Activated CD8-positive, alpha-beta memory T cell treated with anti-CD3 and anti-CD28 coated beads, Interleukin-2, amount 50 U/mL, for 48 hours (primary cell): ENCODE results near the gene ADIPOQ.
"Not testable (repeated sequence)": the region's sequence is repeated elsewhere in the genome, so short reads cannot be mapped to it uniquely, and the experiment has no call there.

ENCODE experiments used
- DNase-seq: peaks from one replicate; pipeline ENCODE4 v3.0.0-alpha.2; 2020

The ADIPOQ gene

DNA sequence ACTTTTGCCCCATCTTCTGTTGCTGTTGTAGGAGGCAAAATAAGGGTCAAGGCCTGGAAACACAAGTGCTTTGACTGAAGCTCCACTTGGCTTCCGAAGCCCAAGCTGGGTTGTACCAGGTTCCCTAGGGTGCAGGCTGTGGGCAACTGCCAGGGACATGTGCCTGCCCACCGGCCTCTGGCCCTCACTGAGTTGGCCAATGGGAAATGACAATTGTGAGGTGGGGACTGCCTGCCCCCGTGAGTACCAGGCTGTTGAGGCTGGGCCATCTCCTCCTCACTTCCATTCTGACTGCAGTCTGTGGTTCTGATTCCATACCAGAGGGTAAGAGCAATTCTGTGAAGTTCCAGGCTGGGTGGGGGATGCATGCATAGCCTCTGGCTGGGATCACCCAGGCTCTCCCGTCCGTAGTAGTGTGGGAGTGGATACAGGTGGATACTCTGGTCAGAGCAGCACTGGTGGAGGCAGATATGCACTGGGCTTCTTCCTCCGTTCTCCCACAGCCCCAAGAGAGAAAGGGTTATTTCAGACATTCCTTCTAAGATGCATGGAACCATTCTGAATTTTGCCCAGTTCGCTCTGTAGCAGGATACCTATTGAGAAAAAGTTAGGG, at the start of gene ADIPOQ:
TSS of gene ADIPOQ (plus strand) at position 285 of the 613 bp plus-strand sequence. CDS start 10,349 bp downstream, outside the sequence.
- DNase-seq: no peak

DNA sequence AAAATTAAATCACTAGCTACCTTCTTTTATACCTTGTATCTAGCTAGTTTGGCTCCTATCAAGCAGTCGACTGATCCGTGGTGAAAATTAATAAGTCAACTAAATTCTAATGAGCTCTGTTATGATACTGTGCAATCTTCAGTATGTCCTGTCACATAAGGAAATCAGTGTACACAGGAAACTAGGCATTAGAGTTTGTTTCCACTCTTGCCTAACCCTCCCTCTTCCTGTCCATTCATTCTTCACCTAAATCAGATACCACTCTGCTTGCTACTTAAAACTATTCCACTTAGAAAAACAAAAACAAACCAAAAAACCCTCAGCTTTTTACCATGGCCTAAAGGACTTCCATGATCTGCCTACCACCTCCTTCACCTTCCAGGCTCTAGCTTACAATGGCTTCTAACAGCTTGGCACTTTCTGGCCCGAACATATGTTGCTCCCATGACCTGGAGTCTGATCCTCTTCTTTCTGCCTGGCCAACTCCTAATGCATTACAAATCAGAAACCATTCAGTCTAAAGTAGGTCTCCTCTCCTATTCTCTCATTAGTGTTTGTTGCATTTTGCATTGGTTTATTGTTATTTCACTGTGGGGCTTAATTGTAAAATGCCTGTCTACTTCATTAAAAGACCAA, 44.2 kb upstream of the ADIPOQ start:
- no peak for DNase-seq

DNA sequence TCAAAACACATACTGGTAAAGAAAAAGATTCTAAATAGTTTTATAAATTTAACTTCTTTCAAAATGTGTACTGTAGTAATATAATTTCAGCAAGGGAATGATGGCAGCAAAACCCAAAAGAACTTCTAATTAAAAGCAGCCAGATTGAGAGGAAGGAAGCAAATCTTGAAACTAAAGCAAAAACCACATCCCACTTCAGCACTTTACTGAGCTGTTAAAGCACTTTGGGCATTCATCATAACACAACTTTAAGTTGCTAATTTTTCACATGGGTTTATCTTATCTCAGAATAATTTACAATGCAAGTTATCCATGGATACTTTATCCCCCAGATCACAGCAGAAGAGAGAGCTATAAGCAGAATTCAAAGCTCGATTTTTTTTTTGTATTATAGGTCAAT, 42.2 kb upstream of the ADIPOQ start:
- no peak for DNase-seq

DNA sequence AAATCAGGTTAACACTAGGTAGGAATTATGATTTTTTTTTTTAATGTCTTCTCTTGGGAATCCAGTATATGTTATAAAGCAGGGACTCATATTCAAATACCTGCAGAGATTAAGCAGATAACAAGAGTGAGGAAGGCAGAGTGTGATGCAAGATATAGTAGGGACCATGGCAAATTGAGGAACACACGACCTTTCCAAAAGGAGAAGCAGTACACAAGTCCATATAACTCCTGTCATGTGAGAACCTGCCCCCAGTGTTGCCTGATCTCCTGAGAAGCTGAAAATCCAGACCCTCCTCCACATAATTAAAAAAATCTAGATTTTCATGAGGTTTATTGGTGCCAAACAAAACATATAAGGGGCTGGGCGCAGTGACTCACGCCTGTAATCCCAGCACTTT, 39.8 kb upstream of the ADIPOQ start:
- DNase-seq: no peak

DNA sequence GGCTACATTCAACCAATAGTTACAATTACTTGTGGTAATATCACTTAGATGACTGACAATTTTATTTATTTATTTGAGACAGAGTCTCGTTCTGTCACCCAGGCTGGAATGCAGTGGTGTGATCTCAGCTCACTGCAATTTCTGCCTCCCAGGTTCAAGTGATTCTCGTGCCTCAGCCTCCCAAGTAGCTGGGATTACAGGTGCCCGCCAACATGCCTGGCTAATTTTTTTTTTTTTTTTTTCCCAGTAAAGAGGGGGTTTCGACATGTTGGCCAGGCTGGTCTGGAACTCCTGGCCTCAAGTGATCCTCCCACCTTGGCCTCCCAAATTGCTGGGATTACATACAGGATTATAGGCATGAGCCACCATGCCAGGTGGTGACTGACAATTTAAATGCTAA, 39.1 kb upstream of the ADIPOQ start:
- not testable (repeated sequence) for DNase-seq

DNA sequence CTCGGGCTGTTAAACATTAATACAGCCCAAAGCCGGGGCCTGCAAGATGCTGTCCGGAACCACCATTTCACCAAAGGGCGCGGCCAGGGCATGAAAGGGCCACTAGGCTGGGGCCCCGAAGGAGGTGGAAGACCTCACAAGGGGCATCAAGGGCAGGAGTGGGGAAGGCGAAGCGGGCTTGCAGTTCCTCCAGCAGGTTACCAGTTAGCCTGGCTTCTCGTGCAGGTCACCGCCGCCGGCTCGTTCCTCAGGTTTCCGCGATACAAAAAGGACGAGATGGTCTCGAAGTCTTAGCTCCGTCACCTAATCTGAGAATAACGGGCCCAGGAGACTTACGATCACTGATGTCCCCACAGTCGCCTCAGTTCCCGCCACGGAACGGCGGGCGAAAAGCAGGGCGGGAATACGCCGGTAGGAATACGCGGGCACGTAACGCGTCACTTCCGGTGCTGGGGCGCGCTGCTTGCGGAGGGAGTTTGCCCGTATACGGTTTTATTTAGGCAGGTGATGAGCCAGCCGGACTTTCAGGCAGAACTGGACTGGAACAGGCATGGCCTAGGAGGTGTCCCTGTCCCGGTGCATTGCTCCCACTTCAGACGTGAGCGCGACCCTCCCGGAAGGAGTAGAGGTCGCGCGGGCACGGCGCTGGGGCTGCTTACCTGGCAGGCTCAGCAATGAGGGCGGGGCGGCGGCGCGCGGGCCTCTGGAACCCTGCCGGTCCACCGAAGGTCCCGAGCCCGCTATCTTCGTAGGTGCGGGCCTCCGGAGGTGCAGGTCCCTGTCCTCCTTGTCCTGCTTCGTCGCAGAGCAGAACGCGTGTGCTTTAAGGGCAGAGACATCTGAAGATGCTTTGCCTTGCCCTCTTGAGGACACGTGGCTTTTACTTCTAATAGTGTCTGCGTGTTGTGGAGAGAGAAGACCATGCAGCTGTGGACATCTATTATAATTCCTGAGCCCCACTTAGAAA, 36.1 kb upstream of the ADIPOQ start, which contains the start of gene RFC4:
TSS of gene RFC4 (minus strand) at position 394 of the 967 bp plus-strand sequence. CDS start 1,769 bp downstream, outside the sequence.
- peak; percentile 94 for DNase-seq

DNA sequence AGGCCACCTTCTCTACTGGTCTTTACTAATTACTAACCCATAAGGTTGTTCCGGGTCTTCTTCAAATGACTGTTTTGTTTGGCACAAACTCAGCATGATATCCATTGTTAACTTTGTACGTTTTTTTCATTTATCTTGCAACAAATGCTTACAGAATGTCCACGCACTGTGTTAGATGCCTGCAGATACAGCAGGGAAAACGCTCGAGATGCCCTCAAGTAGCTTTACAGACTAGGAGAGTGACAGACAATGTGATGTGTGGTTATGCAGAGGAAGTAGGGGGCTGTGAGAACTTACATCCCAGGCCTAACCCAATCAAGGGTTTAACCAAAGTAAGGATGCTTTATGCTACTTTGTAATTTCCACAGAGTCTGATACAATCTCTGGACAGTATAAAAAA, 35.3 kb upstream of the ADIPOQ start:
- DNase-seq: no peak

DNA sequence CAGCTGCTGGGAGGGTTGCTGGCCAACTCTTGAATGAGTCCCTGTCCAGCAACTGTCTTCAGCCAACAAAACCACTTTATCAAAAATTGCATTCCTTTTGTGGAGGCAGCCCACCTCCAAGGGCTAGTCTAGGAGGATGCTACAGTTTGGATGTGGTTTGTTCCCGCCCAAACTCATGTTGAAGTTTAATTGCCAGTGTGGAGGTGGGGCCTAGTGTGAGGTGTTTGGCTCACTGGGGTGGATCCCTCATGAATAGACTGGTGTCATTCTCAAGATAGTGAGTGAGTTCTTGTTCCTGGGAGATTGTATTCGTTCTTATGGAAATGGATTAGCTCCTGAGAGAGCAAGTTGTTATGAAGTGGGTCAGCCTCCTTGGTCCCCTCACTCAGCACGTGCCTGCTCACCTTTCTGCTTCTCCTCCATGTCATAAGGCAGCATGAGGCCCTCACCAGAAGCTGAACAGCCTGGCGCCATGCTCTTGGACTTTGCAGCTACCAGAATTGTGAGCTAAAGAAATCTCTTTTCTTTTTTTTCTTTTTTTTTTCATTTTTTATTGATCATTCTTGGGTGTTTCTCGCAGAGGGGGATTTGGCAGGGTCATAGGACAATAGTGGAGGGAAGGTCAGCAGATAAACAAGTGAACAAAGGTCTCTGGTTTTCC, 32.0 kb upstream of the ADIPOQ start:
- DNase-seq: no peak

DNA sequence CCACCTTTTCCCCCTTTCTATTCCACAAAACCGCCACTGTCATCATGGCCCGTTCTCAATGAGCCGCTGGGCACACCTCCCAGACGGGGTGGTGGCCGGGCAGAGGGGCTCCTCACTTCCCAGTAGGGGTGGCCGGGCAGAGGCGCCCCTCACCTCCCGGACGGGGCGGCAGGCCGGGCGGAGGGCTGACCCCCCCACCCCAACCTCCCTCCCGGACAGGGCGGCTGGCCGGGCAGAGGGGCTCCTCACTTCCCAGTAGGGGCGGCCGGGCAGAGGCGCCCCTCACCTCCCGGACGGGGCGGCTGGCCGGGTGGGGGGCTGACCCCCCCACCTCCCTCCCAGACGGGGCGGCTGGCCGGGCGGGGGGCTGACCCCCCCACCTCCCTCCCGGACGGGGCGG, 31.2 kb upstream of the ADIPOQ start:
- not testable (repeated sequence) for DNase-seq

DNA sequence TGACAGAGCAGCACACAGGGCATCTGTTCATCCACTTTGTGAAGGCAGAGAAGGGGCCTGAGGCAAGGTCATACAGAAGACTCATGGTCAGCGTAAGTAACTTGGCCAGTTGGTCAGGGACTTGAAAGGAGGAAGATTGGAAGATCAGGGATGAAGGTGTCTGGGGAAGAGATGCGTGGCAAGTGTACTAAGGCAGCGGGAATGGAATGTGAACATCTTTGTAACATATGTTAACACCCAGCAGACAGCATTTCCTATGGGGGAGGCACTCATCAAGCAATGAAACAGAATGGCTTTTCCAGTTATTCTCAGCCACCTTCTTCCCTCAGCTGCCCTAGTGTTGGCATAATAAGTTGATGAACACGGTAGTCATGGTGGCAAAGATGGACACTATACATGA, 28.4 kb upstream of the ADIPOQ start:
- no peak for DNase-seq

DNA sequence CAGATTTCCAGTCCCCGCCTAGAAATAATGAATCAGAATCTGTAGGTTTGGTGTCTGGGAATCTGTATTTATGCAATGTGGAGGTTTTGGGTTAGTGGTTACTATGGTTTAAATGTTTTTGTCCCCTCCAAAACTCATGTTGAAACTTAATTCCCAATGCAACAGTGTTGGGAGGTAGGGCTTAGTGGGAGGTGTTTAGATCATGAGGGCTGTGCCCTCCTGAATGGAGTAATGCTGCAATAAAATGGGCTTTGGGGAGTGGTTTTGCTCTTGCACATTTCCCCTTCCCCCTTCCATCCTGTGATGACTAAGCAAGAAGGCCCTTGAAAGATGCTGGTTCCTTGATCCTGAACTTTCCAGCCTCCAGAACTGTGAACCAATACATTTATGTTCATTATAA, 27.1 kb upstream of the ADIPOQ start:
- no peak for DNase-seq

DNA sequence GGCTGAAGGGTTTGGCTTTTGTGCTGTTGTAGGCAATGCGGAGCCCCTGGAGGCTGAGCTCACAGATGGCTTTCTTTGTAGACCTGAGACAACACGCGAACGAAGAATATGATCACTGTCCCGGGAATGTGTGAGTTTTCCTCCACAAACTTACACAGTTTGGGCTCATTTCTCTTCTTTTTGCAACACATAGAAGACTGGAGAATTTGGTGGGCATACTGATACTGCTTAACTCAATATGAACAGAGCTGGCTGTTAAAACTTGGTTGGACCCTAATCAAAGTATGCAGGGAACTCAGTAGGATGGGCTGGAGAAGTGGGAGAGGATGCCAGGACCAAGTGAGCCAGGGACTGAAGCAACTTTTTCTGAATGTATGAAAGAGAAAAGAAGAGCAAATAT, 24.0 kb upstream of the ADIPOQ start:
- DNase-seq: no peak

DNA sequence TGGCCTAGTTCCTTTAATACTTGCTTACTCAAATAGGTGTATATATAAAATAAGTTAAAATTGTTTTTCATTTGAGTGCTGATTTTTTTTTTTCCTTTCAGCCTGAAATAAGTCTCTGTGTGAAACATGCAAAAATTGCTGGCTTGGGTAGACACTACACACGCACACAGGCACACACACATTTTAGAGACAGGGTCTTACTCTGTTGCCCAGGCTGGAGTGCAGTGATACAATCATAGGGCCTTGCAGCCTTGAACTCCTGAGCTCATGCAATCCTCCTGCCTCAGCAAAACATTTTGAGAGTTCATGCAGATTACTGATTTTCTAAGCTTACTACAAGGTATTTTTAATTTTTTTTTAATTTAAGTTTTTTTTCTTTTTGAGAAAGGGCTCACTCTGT, 23.6 kb upstream of the ADIPOQ start:
- no peak for DNase-seq

DNA sequence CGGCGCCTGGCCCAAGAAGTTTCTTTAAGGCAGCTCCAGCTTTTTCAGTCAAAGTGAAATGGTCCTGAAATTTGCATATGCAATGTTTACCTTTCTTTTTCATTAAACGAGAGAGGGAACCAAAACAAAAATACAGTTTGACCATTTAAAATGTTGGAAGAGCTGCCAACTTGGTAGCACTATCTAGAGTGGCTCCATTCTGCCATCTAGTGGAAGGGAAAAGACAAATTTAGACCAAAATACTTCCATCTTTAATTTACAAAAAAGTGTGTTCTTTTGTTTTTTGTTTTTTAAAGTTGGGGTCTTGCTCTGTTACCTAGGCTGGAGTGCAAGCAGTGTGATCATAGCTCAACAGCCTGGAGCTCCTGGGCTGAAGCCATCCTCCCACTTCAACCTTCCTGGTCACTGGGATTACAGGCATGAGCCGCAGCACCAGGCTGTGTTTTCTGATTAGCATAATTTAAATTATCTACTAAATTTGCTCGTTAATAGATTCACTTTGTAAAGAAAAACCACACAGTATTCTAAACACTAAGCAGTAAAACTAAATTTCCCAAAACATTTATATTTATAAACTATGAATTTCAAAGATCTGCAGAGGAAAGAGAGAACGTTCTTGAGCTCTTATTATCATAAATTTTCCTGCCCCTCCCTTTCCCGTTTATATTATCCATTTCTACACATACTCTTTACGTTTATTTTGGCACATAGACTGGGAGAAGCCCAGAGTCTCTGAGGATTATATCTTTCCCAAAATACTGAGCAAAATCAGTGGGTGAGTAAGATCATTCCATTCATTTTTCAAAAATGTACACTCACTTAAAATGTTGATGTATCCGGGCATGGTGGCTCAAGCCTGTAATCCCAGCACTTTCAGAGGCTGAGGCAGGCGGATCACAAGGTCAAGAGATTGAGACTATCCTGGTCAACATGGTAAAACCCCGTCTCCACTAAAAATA, 20.8 kb upstream of the ADIPOQ start:
- no peak for DNase-seq

DNA sequence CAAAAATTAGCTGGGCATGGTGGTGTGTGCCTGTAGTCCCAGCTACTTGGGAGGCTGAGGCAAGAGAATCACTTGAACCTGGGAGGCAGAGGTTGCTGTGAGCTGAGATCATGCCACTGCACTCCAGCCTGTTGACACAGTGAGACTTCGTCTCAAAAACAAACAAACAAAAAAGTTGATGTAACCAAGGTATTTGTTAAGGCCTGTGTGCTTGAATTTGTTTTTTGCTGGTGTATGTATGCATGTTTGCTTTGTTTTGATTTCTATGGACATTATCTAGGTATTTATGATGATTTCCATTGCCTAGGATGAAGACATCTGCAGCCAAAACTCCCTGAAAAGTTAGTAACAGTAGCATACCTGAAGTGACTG, 20.1 kb upstream of the ADIPOQ start:
- not testable (repeated sequence) for DNase-seq

DNA sequence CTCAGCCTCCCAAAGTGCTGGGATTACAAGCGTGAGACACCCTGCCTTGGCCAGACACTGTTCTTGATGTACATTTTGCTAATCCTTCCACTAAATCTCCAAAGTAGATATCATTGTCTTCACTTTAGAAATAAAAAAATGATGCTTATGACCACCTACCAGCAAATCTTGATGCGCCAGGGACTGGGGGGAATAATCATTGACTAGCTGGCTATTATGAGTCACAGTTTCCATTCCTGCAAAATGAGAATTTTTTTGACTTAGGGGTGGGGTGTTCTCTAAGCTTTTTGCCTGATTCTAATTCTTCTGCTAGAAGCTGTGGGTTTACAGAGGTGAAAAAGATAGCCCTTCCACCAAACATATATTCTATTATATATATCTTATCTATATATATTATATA, 19.1 kb upstream of the ADIPOQ start:
- DNase-seq: peak; percentile 25

DNA sequence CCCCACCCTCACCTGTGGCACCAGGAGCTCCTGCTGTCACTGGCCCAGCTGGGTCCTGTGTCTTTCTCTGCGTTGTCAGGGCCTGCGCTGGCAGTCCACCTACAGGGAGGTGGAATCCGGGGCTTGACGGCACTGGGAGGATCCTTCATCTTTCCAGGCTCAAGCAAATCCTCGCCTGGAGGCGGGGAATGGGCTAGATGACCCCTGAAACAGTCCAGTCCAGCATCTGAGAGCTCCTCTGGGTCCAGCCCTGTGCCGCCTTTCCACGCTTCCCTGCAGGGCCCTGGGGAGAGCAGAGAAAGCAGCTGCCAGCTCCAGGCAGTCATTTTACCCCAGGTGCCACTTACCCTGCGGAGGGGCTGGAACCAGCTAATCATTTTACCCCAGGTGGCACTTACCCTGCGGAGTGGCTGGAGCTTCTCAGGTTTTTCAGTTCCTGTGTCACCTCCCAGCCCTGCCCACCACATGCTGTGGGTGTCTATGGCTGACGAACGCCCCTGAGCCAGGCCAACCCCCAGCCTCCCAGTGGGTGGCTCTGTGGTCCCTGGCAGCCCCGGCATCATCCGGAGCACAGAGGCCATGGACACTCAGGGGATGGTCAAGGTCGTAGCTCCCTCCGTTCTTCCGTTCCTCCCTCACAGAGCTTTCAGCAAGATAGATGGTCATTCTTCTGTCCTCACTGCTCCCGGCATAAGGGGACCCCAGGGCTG, 17.9 kb upstream of the ADIPOQ start:
- peak; percentile 54 for DNase-seq

DNA sequence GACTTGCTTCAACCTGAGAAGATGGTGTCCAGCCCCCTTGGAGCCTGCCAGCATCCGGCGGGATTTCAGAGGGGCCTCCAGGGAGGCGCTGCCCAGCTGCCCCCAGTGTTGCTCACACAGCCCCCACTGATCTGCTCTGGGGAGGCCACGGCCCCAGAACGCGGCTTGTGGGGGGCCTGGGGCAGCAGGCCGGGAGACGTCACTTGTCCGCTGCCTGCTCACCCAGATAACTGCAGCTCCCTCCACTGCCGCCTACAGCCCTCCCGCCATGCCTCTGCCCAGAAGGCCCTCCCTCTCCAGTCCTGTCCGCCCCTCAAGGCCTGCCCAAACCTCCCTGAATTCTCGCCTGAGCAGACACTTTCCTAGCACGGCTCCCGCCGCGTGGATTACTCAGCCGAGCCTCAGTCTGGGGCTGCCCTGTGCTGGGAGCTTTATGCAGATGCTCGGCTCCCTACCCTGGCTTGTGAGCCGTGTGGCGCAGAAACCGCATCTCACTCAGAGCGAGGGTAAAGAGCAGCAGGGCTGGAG, 17.2 kb upstream of the ADIPOQ start:
- peak; percentile 76 for DNase-seq

DNA sequence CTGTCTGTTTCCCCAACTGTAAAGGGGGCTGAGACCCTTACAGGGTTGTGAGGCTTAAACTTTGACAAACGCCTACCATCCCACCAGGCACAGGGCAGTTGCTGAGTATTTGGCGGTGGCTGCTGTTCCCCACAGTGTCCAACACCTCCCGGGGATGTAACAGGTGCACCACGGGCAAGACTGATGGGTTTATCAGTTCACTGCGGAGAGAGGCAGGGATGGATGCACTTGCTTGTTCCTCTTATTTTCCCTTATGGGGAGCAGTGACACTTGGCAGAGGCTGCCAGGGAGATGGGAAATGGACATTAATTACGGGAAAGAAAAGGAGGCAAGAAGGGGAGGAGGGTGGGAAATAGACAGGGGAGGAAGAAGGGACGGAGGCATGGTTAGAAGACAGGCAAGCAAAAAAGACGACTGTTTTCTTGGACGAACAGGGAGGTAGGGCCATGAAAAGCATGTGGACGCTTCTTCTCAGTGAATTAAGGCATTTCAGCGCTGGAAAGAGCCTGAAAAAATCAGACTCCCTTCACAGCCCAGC, 16.6 kb upstream of the ADIPOQ start:
- DNase-seq: no peak

DNA sequence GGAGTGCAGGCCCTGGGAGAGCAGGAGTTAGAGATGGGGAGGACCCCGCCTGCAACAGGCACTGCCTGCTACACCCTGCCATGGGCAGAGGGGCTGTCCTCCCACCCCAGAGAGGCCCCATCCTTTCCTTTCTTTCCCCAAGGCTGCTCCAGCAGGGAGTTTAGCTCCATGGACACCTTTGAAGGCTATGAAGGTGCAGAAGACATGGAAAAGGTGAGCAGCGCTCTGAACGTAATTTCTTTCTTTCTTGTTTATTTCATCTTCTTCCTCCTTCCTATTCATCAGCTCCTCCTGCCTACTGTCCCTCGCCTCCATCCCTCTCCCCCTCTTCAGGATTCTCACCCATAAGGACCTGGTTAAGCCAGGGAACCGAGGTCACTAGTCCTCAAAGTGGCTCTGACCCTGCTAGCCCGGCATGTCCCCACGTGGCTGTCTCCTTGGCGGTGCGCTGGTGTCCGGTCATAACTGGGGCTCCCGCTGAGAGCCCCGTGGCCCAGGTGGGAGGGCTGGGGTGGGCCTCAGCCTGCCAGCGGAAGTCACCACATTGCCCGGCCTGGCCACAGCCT, 16.0 kb upstream of the ADIPOQ start:
- DNase-seq: peak; percentile 65
